Body of pancreas (tissue), 4 donors: ENCODE measurements around the gene TBC1D10A.

Experiments used
- POLR2A ChIP-seq, 3 donors: fragments of 450-650 bp; IDR thresholded peaks; one replicate each; pipeline ENCODE4 v1.6.1; 2016; ENCODE audit warnings: antibody characterized with exemption in 3 of 3, mild to moderate bottlenecking in 2 of 3
- TF ChIP-seq, protein P1 (sequence below), 7 experiments: fragments of 450-650 bp in 4 of 7; fragments of 200-600 bp in 3 of 7; sonication (generic) in 3 of 7; IDR thresholded peaks; one replicate each; pipeline ENCODE4 v1.5.1; 2016 to 2019; ENCODE audit warnings: antibody characterized with exemption in 7 of 7

DNA sequence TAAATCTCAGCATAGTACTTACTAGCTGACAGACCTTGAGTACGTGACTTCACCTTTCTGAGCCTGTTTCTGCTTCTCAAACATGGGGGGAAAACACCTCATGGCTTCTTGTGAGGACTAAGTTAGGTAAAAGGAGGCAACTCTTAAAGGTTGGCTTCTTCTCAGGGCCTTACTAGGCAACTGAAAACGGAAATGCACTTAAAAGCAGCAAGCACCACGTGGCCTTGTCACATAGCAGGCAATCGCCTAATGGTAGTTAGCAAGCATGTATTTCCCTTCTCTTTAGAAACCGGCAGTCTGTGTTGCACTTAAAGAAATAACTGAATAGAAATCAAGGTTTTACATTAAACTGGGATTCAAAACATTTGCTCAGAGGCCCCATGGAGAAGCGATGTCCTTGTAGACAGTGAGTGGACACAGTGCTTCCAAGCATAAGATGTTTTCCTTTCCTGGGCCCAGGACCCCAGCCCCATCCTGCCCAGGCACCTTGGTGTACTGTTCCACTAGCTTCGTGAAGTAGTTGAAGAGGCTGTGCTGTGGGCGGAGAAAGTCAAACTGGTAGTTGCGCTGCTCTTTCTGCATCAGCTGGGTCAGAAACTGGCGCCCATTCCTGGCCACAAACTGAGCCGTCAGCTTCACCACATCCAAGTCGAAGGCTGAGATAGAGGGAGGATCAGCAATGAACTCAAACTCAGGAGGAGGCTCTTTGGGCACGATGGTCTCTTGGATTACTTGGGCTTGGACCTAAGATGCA, 17.9 kb upstream of the TBC1D10A start:
- TF ChIP-seq, protein P1, sequence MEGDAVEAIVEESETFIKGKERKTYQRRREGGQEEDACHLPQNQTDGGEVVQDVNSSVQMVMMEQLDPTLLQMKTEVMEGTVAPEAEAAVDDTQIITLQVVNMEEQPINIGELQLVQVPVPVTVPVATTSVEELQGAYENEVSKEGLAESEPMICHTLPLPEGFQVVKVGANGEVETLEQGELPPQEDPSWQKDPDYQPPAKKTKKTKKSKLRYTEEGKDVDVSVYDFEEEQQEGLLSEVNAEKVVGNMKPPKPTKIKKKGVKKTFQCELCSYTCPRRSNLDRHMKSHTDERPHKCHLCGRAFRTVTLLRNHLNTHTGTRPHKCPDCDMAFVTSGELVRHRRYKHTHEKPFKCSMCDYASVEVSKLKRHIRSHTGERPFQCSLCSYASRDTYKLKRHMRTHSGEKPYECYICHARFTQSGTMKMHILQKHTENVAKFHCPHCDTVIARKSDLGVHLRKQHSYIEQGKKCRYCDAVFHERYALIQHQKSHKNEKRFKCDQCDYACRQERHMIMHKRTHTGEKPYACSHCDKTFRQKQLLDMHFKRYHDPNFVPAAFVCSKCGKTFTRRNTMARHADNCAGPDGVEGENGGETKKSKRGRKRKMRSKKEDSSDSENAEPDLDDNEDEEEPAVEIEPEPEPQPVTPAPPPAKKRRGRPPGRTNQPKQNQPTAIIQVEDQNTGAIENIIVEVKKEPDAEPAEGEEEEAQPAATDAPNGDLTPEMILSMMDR (IDR thresholded peaks at IDR 0.05), result no peak
- TF ChIP-seq POLR2A (IDR thresholded peaks at IDR 0.05), result no peak
